ENCODE results near the gene SYT13.

DNA sequence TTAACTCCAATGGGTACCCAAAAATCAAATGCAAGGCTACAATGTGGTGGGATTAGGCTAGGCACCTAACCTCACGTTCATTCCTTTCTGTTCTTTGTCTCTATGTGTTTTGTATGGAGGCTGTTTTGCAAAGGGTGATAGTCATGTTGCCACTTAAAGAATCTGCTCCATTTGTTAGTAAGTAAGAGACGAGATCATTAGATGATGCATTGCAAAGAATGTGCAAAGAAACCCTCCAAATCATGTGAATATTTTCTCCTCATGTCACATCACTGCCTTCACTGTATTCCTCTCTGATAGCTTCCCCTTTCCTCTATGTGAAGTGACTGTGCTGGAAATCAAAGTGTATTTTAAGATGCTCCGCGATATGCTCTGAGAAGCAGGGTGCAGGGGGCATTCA, 11.9 kb downstream of the SYT13 start:
- no peak for TF ChIP-seq ESRRG (CRISPR knock-in tag; IDR thresholded peaks at IDR 0.05)
- TF ChIP-seq ZFP3 (CRISPR knock-in tag; IDR thresholded peaks at IDR 0.05), result no peak
- TF ChIP-seq OSR1 (CRISPR knock-in tag; IDR thresholded peaks at IDR 0.05), result no peak

Measured in SK-N-SH treated with all-trans-retinoic acid at 6 μM for 48 hours (cell line).